Measurements from ENCODE around the gene ATXN7L1.

GRCh38 chr7:105851064-105851463 is 25.3 kb downstream of the ATXN7L1 start:
- TF ChIP-seq ZNF274 (IDR thresholded peaks at IDR 0.05; ENCODE audit: low read depth, low read length) (no peak), SUZ12 (IDR thresholded peaks at IDR 0.05; ENCODE audit: extremely low read depth, insufficient read depth, insufficient read length) (no peak)
